GM21619 (cell line): Measurements from ENCODE around the gene ZNF778.
"Not testable (repeated sequence)": the region's sequence is repeated elsewhere in the genome, so short reads cannot be mapped to it uniquely, and the experiment has no call there.

ENCODE experiments used
- ATAC-seq: cut with Tn5 transposase; IDR thresholded peaks from one replicate; pipeline ENCODE4 v1.9.1; 2021; ENCODE audit not compliant: unreplicated experiment

The ZNF778 gene

GRCh38 chr16:89179656-89180315, 37.7 kb upstream of the ZNF778 start:
- no peak for ATAC-seq

GRCh38 chr16:89183463-89183862, 34.0 kb upstream of the ZNF778 start:
- ATAC-seq = no peak

GRCh38 chr16:89183975-89184676, 33.4 kb upstream of the ZNF778 start:
- no peak for ATAC-seq

- ATAC-seq = no peak
Measured at GRCh38 chr16:89184677-89184932, 32.9 kb upstream of the ZNF778 start.

- no peak for ATAC-seq
Measured at GRCh38 chr16:89184933-89185794, 32.3 kb upstream of the ZNF778 start.

- not testable (repeated sequence) for ATAC-seq
Measured at GRCh38 chr16:89185887-89186592, 31.5 kb upstream of the ZNF778 start.

- not testable (repeated sequence) for ATAC-seq
Measured at GRCh38 chr16:89186593-89187031, 30.9 kb upstream of the ZNF778 start.

- no peak for ATAC-seq
Measured at GRCh38 chr16:89187032-89187769, 30.3 kb upstream of the ZNF778 start.

- no peak for ATAC-seq
Measured at GRCh38 chr16:89187770-89188392, 29.6 kb upstream of the ZNF778 start.

GRCh38 chr16:89188471-89189357, 28.8 kb upstream of the ZNF778 start:
- ATAC-seq = not testable (repeated sequence)

- ATAC-seq = no peak
Measured at GRCh38 chr16:89189358-89190025, 28.0 kb upstream of the ZNF778 start.

GRCh38 chr16:89190150-89190958, 27.1 kb upstream of the ZNF778 start:
- ATAC-seq = no peak

- no peak for ATAC-seq
Measured at GRCh38 chr16:89191033-89191900, 26.2 kb upstream of the ZNF778 start.

GRCh38 chr16:89191901-89192185, 25.7 kb upstream of the ZNF778 start:
- ATAC-seq = no peak

- ATAC-seq = not testable (repeated sequence)
Measured at GRCh38 chr16:89192186-89192955, 25.1 kb upstream of the ZNF778 start.

- no peak for ATAC-seq
Measured at GRCh38 chr16:89192956-89193575, 24.4 kb upstream of the ZNF778 start.
